NOMO-1 treated with DMSO at 0.1 percent for 48 hours (cell line): ENCODE measurements around the gene TLL1.

Experiments
- DNase-seq: peaks from one replicate; lab custom pipeline; 2025; ENCODE audit not compliant: unreplicated experiment; lab: John Stamatoyannopoulos, UW

Gene TLL1

GRCh38 chr4:165872461-165873297 lies at the start of gene TLL1:
TSS of gene TLL1 (plus strand) at chr4:165873237. CDS start at chr4:165873905, 668 bp downstream.
- no peak for DNase-seq

- no peak for DNase-seq
These were observed 46.9 kb upstream of the TLL1 start for GRCh38 chr4:165826166-165826565.

- DNase-seq, result no peak
These were observed 46.0 kb upstream of the TLL1 start for GRCh38 chr4:165827018-165827417.

- DNase-seq, result no peak
These were observed 44.1 kb upstream of the TLL1 start for GRCh38 chr4:165828928-165829327.

GRCh38 chr4:165834116-165834515 lies 38.9 kb upstream of the TLL1 start:
- no peak for DNase-seq

- no peak for DNase-seq
These were observed 34.5 kb upstream of the TLL1 start for GRCh38 chr4:165838575-165838974.

GRCh38 chr4:165839615-165840333 lies 33.3 kb upstream of the TLL1 start:
- no peak for DNase-seq

- no peak for DNase-seq
These were observed 30.4 kb upstream of the TLL1 start for GRCh38 chr4:165842684-165843083.

- no peak for DNase-seq
These were observed 28.9 kb upstream of the TLL1 start for GRCh38 chr4:165844161-165844560.

GRCh38 chr4:165851256-165851655 lies 21.8 kb upstream of the TLL1 start:
- no peak for DNase-seq

- no peak for DNase-seq
These were observed 17.8 kb upstream of the TLL1 start for GRCh38 chr4:165855191-165855590.

- DNase-seq, result no peak
These were observed 11.7 kb upstream of the TLL1 start for GRCh38 chr4:165861363-165861762.

- no peak for DNase-seq
These were observed 8.8 kb upstream of the TLL1 start for GRCh38 chr4:165864271-165864670.

- no peak for DNase-seq
These were observed 6.9 kb upstream of the TLL1 start for GRCh38 chr4:165866019-165866650.

GRCh38 chr4:165867961-165868360 lies 5.1 kb upstream of the TLL1 start:
- no peak for DNase-seq

- DNase-seq, result no peak
These were observed 448 bp downstream of the TLL1 start for GRCh38 chr4:165873298-165874071.

GRCh38 chr4:165874072-165874790 lies 1.2 kb downstream of the TLL1 start:
- DNase-seq, result no peak

GRCh38 chr4:165874791-165875371 lies 1.8 kb downstream of the TLL1 start:
- DNase-seq, result no peak

GRCh38 chr4:165875446-165875845 lies 2.4 kb downstream of the TLL1 start:
- DNase-seq, result no peak

- DNase-seq, result no peak
These were observed 4.2 kb downstream of the TLL1 start for GRCh38 chr4:165877286-165877685.
